Liver (tissue), 3 donors: Measurements from ENCODE around the gene PROSER3.

Experiments
- GABPA ChIP-seq, 2 donors: IDR thresholded peaks in 1 of 2; conservative IDR thresholded peaks in 1 of 2; 2 replicates each; pipeline ENCODE4 v1.6.1; 2016; ENCODE audit warnings: antibody characterized with exemption in 2 of 2, mild to moderate bottlenecking in 1 of 2, moderate library complexity in 1 of 2
- HNF4G ChIP-seq: IDR thresholded peaks from 2 replicates; pipeline ENCODE4 v1.6.1; 2016; ENCODE audit warnings: antibody characterized with exemption
- JUND ChIP-seq, 2 donors: IDR thresholded peaks; 2 replicates each; pipeline ENCODE4 v1.6.1; 2016; ENCODE audit warnings: antibody characterized with exemption in 2 of 2
- RAD21 ChIP-seq, 2 donors: IDR thresholded peaks; 2 replicates each; pipeline ENCODE4 v1.6.1; 2016; ENCODE audit warnings: antibody characterized with exemption in 2 of 2, mild to moderate bottlenecking in 2 of 2
- SP1 ChIP-seq: IDR thresholded peaks from 2 replicates; pipeline ENCODE4 v1.6.1; 2018; ENCODE audit warnings: antibody characterized with exemption, mild to moderate bottlenecking
- TAF1 ChIP-seq: conservative IDR thresholded peaks from 2 replicates; pipeline ENCODE4 v1.6.1; 2016; ENCODE audit warnings: antibody characterized with exemption, mild to moderate bottlenecking
- YY1 ChIP-seq: IDR thresholded peaks from 2 replicates; pipeline ENCODE4 v1.6.1; 2016; ENCODE audit warnings: antibody characterized with exemption, mild to moderate bottlenecking
- TF ChIP-seq, protein P1 (sequence below): fragments of 150-350 bp; IDR thresholded peaks from 2 replicates; pipeline ENCODE4 v1.5.1; 2017; ENCODE audit warnings: improper control_type of control experiment, low read depth, low read length; ENCODE audit not compliant: missing input control
- TF ChIP-seq, protein P2 (sequence below): IDR thresholded peaks from 2 replicates; pipeline ENCODE4 v1.6.1; 2016; ENCODE audit warnings: antibody characterized with exemption, mild to moderate bottlenecking
- TF ChIP-seq, protein P3 (sequence below): IDR thresholded peaks from 2 replicates; pipeline ENCODE4 v1.6.1; 2016; ENCODE audit warnings: antibody characterized with exemption
- donor health status: healthy.
- donor health status: healthy.

DNA sequence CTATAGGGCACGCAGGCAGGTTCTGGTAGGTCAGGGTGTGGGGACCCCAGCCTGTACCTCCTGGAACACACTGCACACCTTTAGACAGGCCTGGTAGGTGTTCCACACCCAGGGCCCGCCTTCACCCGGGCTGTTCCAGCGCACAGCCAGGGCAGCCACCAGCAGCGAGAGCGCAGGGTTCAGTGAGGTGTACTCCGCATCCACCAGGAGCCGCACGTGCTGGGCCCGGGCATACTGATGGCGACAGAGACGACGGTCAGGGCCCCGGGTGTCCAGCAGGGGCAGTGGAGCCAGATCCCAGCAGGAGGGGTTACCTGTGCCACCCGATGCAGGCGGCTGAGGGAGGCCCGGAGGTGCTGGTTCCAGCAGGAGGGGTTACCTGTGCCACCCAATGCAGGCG, 48.6 kb downstream of the PROSER3 start:
- TF ChIP-seq, protein P1, sequence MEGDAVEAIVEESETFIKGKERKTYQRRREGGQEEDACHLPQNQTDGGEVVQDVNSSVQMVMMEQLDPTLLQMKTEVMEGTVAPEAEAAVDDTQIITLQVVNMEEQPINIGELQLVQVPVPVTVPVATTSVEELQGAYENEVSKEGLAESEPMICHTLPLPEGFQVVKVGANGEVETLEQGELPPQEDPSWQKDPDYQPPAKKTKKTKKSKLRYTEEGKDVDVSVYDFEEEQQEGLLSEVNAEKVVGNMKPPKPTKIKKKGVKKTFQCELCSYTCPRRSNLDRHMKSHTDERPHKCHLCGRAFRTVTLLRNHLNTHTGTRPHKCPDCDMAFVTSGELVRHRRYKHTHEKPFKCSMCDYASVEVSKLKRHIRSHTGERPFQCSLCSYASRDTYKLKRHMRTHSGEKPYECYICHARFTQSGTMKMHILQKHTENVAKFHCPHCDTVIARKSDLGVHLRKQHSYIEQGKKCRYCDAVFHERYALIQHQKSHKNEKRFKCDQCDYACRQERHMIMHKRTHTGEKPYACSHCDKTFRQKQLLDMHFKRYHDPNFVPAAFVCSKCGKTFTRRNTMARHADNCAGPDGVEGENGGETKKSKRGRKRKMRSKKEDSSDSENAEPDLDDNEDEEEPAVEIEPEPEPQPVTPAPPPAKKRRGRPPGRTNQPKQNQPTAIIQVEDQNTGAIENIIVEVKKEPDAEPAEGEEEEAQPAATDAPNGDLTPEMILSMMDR = no peak
- TF ChIP-seq YY1 (no peak), TAF1 (no peak), JUND (IDR thresholded peaks at IDR 0.05) (no peak), RAD21 (IDR thresholded peaks at IDR 0.05) (no peak), SP1 (no peak), GABPA (IDR thresholded peaks at IDR 0.05 in 1 of 2, conservative IDR thresholded peaks at IDR 0.05 in 1 of 2) (no peak), HNF4G (no peak)
- TF ChIP-seq, protein P2, sequence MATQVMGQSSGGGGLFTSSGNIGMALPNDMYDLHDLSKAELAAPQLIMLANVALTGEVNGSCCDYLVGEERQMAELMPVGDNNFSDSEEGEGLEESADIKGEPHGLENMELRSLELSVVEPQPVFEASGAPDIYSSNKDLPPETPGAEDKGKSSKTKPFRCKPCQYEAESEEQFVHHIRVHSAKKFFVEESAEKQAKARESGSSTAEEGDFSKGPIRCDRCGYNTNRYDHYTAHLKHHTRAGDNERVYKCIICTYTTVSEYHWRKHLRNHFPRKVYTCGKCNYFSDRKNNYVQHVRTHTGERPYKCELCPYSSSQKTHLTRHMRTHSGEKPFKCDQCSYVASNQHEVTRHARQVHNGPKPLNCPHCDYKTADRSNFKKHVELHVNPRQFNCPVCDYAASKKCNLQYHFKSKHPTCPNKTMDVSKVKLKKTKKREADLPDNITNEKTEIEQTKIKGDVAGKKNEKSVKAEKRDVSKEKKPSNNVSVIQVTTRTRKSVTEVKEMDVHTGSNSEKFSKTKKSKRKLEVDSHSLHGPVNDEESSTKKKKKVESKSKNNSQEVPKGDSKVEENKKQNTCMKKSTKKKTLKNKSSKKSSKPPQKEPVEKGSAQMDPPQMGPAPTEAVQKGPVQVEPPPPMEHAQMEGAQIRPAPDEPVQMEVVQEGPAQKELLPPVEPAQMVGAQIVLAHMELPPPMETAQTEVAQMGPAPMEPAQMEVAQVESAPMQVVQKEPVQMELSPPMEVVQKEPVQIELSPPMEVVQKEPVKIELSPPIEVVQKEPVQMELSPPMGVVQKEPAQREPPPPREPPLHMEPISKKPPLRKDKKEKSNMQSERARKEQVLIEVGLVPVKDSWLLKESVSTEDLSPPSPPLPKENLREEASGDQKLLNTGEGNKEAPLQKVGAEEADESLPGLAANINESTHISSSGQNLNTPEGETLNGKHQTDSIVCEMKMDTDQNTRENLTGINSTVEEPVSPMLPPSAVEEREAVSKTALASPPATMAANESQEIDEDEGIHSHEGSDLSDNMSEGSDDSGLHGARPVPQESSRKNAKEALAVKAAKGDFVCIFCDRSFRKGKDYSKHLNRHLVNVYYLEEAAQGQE = no peak
- TF ChIP-seq, protein P3, sequence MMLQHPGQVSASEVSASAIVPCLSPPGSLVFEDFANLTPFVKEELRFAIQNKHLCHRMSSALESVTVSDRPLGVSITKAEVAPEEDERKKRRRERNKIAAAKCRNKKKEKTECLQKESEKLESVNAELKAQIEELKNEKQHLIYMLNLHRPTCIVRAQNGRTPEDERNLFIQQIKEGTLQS = no peak
